Mucosa of descending colon (tissue), 3 donors: Measurements from ENCODE around the gene PXYLP1. TPM values are rescaled to one million over a fixed set of nuclear protein-coding genes. Genes with fewer than 3 reads are reported as not detected.

Experiments used
- ATAC-seq: fragments of 200-7000 bp; cut with Tn5 transposase; one replicate; pipeline ENCODE4 v1.9.1; 2020; ENCODE audit warnings: mild to moderate bottlenecking, moderate library complexity
- DNase-seq, 3 donors: peaks; one replicate each; pipeline ENCODE4 v3.0.0-alpha.2; 2020
- H3K36me3 ChIP-seq: fragments of 200-600 bp; one replicate; pipeline ENCODE4 v1.8.0; 2021; ENCODE audit warnings: low read depth, mild to moderate bottlenecking
- H3K4me1 ChIP-seq: fragments of 200-600 bp; one replicate; pipeline ENCODE4 v1.8.0; 2021; ENCODE audit warnings: low read depth, mild to moderate bottlenecking
- H3K4me3 ChIP-seq: fragments of 200-600 bp; one replicate; pipeline ENCODE4 v1.8.0; 2021; ENCODE audit warnings: mild to moderate bottlenecking
- H3K9me3 ChIP-seq: fragments of 200-600 bp; one replicate; pipeline ENCODE4 v1.8.0; 2021; ENCODE audit warnings: mild to moderate bottlenecking
- CTCF ChIP-seq: fragments of 200-600 bp; IDR thresholded peaks from one replicate; pipeline ENCODE4 v1.8.0; 2022; ENCODE audit warnings: antibody characterized with exemption, mild to moderate bottlenecking
- intact Hi-C, 2 donors: fragments of 100-400 bp; cut with DNase I in 1 of 2; cut with micrococcal nuclease in 1 of 2; formaldehyde crosslinking; loops; one replicate each; pipeline versions ENCODE4 v1.11.0 to v1.11.1; 2022; cut with DNase I, micrococcal nuclease
- total RNA-seq, 3 donors: library from RNA; stranded (reverse); fragmentation: NEBNext Ultra II Directional in 2 of 3; extraction: Animal tissue kit (Norgen Biotek cat#: 25700) in 2 of 3; gene quantifications; one replicate each; pipeline versions ENCODE4 v1.2.1 to v1.2.4, GENCODE V29; 2021 to 2023
- donor health status: DM: no; HTN: no; CAD: no; lungs with moderate emphysema.
- donor health status: DM: no; HTN: no; CAD: no.
- donor health status: DM: no; HTN: yes; CAD: no.

Gene PXYLP1
- total RNA-seq, 3 donors from 2014 or later = 9.9 to 13.7 (median 10.5) TPM

- no peak for TF ChIP-seq CTCF
- peak; percentile 22 for ATAC-seq
- Histone ChIP-seq H3K36me3 (no peaks in the 10 kb centered on the region), H3K9me3 (no peaks in the 10 kb centered on the region), H3K4me3 (no peak overlapping the region), H3K4me1 (no peaks in the 10 kb centered on the region)
- intact Hi-C loops = no loop called here
- no peak for DNase-seq
These were observed 39.8 kb downstream of the PXYLP1 start for GRCh38 chr3:141271279-141272030.

- no peaks in the 10 kb centered on the region for H3K4me1 ChIP-seq
- H3K9me3 ChIP-seq = no peaks in the 10 kb centered on the region
- ATAC-seq = no peak
- H3K36me3 ChIP-seq = no peaks in the 10 kb centered on the region
- no peak for TF ChIP-seq CTCF
- intact Hi-C loops = no loop called here
- DNase-seq = no peak
- H3K4me3 ChIP-seq = no peak overlapping the region
These were observed 41.5 kb downstream of the PXYLP1 start for GRCh38 chr3:141272906-141273662.

- ATAC-seq (no peak), DNase-seq (no peak)
- Histone ChIP-seq H3K36me3 (no peaks in the 10 kb centered on the region), H3K4me1 (no peaks in the 10 kb centered on the region), H3K4me3 (no peak overlapping the region), H3K9me3 (no peaks in the 10 kb centered on the region)
- intact Hi-C loops = no loop called here
- no peak for TF ChIP-seq CTCF
These were observed 42.2 kb downstream of the PXYLP1 start for GRCh38 chr3:141273700-141274410.

- no peak overlapping the region for H3K4me3 ChIP-seq
- H3K4me1 ChIP-seq = no peaks in the 10 kb centered on the region
- no peak for DNase-seq
- TF ChIP-seq CTCF = no peak
- H3K36me3 ChIP-seq = no peaks in the 10 kb centered on the region
- H3K9me3 ChIP-seq = no peaks in the 10 kb centered on the region
- no peak for ATAC-seq
- intact Hi-C loops = no loop called here
These were observed 42.9 kb downstream of the PXYLP1 start for GRCh38 chr3:141274411-141275031.

- DNase-seq (no peak), ATAC-seq (no peak)
- no peaks in the 10 kb centered on the region for H3K4me1 ChIP-seq
- intact Hi-C loops = no loop called here
- H3K36me3 ChIP-seq = no peaks in the 10 kb centered on the region
- no peaks in the 10 kb centered on the region for H3K9me3 ChIP-seq
- TF ChIP-seq CTCF = no peak
- H3K4me3 ChIP-seq = no peak overlapping the region
These were observed 43.4 kb downstream of the PXYLP1 start for GRCh38 chr3:141275032-141275422.
